CD4-positive, alpha-beta T cell treated with Interleukin-21 for 1 hour (primary cell): ENCODE measurements around the gene OPN1SW.

Experiments used
- DNase-seq: peaks from one replicate; pipeline ENCODE4 v3.0.0-alpha.2; 2020

Gene OPN1SW

DNA sequence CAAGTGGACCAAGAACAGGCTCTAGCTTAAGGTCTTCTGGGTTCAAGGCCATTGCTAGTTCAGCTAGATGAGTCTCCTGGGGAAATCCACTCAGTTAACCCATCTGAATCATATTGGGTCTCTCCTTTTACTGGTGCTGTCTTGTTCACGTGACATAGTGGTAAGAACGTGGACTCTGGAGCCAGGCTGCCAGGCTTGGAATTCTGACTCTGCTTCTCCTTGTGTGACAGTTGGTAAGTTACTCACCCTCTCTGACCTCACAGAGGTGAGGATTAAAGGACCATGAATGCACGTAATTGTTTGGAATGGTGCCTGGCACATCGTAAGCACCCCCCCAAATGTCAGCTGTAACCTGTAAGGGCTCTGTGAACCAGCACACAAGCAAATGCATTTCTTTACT lies 46.1 kb downstream of the OPN1SW start:
- DNase-seq = no peak

GRCh38 chr7:128728598-128728997 lies 47.0 kb downstream of the OPN1SW start:
- no peak for DNase-seq

DNA sequence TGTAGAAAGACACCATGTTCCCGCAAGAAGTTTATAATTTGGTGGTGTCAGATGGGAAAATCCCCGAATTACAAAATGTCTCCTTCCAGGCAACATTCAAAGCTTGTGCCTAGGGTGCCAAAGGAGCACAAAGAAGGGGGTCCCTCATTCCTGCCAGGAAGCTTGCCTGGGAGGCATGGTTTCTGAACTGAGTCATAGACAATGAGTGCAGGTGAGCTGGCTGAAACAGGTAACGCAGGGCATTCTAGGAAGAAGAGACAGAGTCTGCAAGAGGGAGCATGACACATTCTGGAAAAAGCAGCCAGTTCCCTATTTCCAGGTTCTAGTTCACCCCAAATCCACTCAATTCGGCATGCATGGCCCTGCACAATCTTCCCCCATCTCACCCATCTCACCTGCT lies 48.4 kb downstream of the OPN1SW start:
- DNase-seq = no peak

DNA sequence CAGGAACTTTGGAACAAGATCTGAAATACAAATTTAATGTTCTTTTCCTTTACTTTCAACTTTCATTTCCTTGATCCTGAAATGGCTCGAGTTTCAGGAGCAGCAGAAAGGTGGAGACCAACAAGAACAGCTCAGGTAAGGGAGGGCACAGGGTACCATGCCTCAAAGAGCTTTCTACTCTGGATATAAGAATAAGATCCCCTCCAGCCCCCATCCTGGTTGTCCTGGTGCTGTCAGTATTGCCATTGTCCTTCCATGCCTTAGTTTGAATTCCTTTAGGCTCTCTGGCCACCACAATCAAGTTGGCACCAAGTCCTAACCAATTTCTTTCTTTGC lies 48.9 kb downstream of the OPN1SW start:
- no peak for DNase-seq

GRCh38 chr7:128726059-128726736 lies 49.4 kb downstream of the OPN1SW start:
- no peak for DNase-seq

GRCh38 chr7:128725531-128725930 lies 50.1 kb downstream of the OPN1SW start:
- DNase-seq = no peak

DNA sequence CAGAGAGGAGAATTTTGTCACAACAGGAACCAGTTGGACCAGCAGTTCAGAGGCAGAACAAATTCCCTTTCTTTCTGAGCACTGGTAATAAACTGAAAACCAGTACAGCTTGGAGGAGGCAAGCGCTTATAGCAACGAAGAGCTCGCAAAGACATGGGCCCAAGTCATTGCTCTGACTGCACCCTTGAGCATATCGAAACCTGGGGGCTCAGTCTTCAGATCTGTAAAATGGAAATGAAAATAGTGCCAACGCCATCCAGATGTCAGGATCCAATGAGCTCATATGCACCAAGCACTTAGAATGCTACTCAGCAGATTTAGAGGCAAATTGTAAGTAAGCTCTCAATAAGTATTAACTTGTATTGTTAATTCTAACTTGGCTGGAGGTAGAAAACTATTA lies 50.9 kb downstream of the OPN1SW start:
- no peak for DNase-seq
